Measurements from ENCODE around the gene HADH. TPM values are rescaled to one million over a fixed set of nuclear protein-coding genes. Genes with fewer than 3 reads are reported as not detected.

The HADH gene
- total RNA-seq, 1 donor from 2014 or later = 30.9 TPM

GRCh38 chr4:108001540-108002135, 11.9 kb downstream of the HADH start:
- H3K4me3 ChIP-seq = no peak overlapping the region
- no peaks in the 10 kb centered on the region for H3K27me3 ChIP-seq
- H3K27ac ChIP-seq = no peak overlapping the region
- intact Hi-C loops (cut with DNase I) = no loop called here
- no peak for TF ChIP-seq CTCF (IDR thresholded peaks at IDR 0.05)
- no peak for TF ChIP-seq POLR2AphosphoS5 (IDR thresholded peaks at IDR 0.05; ENCODE audit: insufficient read depth in 1 of 2, low read depth in 1 of 2)
- no peak for TF ChIP-seq POLR2A (IDR thresholded peaks at IDR 0.05)
- no peaks in the 10 kb centered on the region for H3K36me3 ChIP-seq
- H3K9me3 ChIP-seq = no peaks in the 10 kb centered on the region
- DNase-seq (ENCODE audit: extremely low spot score in 2 of 2) = no peak
- H3K4me1 ChIP-seq = peaks cover 32% of the 10 kb centered on the region

GRCh38 chr4:108003982-108004515, 14.4 kb downstream of the HADH start:
- Histone ChIP-seq H3K4me3 (no peak overlapping the region), H3K27ac (no peak overlapping the region)
- no peak for TF ChIP-seq CTCF (IDR thresholded peaks at IDR 0.05)
- no peak for TF ChIP-seq POLR2A (IDR thresholded peaks at IDR 0.05)

GRCh38 chr4:108004646-108005045, 15.0 kb downstream of the HADH start:
- H3K4me3 ChIP-seq = no peak overlapping the region
- no peaks in the 10 kb centered on the region for H3K27me3 ChIP-seq
- H3K4me1 ChIP-seq = peaks cover 3% of the 10 kb centered on the region
- no peak overlapping the region for H3K27ac ChIP-seq
- H3K9me3 ChIP-seq = no peaks in the 10 kb centered on the region
- intact Hi-C loops (cut with DNase I) = no loop called here
- TF ChIP-seq POLR2AphosphoS5 (IDR thresholded peaks at IDR 0.05; ENCODE audit: insufficient read depth in 1 of 2, low read depth in 1 of 2) = no peak
- no peak for TF ChIP-seq CTCF (IDR thresholded peaks at IDR 0.05)
- TF ChIP-seq POLR2A (IDR thresholded peaks at IDR 0.05) = no peak
- no peak for DNase-seq (ENCODE audit: extremely low spot score in 2 of 2)
- no peaks in the 10 kb centered on the region for H3K36me3 ChIP-seq

More at GRCh38 chr4:108003982-108004515, 14.4 kb downstream of the HADH start:
- no peak for DNase-seq (ENCODE audit: extremely low spot score in 2 of 2)
- H3K4me1 ChIP-seq = peaks cover 9% of the 10 kb centered on the region
- intact Hi-C loops (cut with DNase I) = no loop called here
- H3K9me3 ChIP-seq = no peaks in the 10 kb centered on the region
- H3K36me3 ChIP-seq = no peaks in the 10 kb centered on the region
- no peaks in the 10 kb centered on the region for H3K27me3 ChIP-seq

GRCh38 chr4:108005807-108006206, 16.1 kb downstream of the HADH start:
- no peak overlapping the region for H3K4me3 ChIP-seq
- intact Hi-C loops (cut with DNase I) = no loop called here
- no peak for DNase-seq (ENCODE audit: extremely low spot score in 2 of 2)
- H3K27me3 ChIP-seq = no peaks in the 10 kb centered on the region
- peaks cover 0 to 1% of the 10 kb centered on the region in 2 donors for H3K36me3 ChIP-seq
- H3K27ac ChIP-seq = no peak overlapping the region
- TF ChIP-seq CTCF (IDR thresholded peaks at IDR 0.05) (no peak), POLR2AphosphoS5 (IDR thresholded peaks at IDR 0.05; ENCODE audit: insufficient read depth in 1 of 2, low read depth in 1 of 2) (no peak), POLR2A (IDR thresholded peaks at IDR 0.05) (no peak)
- no peaks in the 10 kb centered on the region for H3K9me3 ChIP-seq
- H3K4me1 ChIP-seq = no peaks in the 10 kb centered on the region

- no peak for DNase-seq (ENCODE audit: extremely low spot score in 2 of 2)
- H3K4me1 ChIP-seq = no peaks in the 10 kb centered on the region
- no peaks in the 10 kb centered on the region for H3K9me3 ChIP-seq
- intact Hi-C loops (cut with DNase I) = no loop called here
- no peak overlapping the region for H3K27ac ChIP-seq
- no peaks in the 10 kb centered on the region for H3K27me3 ChIP-seq
- H3K36me3 ChIP-seq = peaks cover 0 to 7% of the 10 kb centered on the region in 2 donors
- no peak overlapping the region for H3K4me3 ChIP-seq
- TF ChIP-seq POLR2A (IDR thresholded peaks at IDR 0.05) (no peak), CTCF (IDR thresholded peaks at IDR 0.05) (no peak), POLR2AphosphoS5 (IDR thresholded peaks at IDR 0.05; ENCODE audit: insufficient read depth in 1 of 2, low read depth in 1 of 2) (no peak)
These were observed 16.7 kb downstream of the HADH start for GRCh38 chr4:108006361-108006760.

All from vagina (tissue), 2 donors.